GM21723 (cell line): ENCODE results near the gene TRPM3.

Source experiments
- ATAC-seq: cut with Tn5 transposase; IDR thresholded peaks from one replicate; pipeline ENCODE4 v1.9.1; 2021; ENCODE audit warnings: mild to moderate bottlenecking, moderate library complexity; ENCODE audit not compliant: unreplicated experiment

Gene TRPM3

DNA sequence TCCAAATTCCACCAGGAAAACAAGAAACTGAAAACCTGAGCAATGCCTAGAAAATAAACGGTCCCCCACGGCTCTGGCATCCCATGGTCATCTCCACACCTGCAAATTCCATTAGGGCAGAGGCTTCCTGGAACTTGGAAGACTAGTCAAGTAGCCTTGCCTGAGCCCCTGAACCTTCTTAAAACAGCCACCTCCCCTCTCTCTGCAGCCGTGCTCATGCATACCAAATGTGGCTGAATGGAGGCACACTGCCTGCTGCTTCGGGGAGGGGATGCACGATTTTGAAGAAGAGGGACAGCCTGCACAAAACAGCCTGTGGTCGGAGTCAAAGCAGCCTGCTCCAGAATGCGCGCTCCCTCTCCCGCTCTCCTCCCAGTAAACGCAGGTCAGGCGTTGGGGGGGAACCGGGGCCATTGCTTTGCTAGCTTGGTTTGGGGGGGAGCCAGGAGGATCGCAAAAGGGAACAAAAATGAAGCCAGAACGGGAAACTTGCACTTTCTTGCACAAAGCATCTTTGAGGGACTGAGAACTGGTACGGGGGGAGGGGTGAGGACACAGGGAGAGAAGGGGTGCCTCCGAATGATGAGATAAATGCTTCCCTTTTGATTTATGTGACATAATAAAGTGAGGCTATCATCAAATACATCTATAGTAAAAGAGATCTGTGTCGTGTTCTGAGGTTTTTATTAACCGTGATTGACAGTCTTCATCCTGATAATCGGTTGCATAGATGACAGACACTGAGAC, at the start of gene TRPM3:
TSS of gene TRPM3 (minus strand) at position 347 of the 747 bp plus-strand sequence. CDS start at position 80, 267 bp downstream.
- no peak for ATAC-seq

DNA sequence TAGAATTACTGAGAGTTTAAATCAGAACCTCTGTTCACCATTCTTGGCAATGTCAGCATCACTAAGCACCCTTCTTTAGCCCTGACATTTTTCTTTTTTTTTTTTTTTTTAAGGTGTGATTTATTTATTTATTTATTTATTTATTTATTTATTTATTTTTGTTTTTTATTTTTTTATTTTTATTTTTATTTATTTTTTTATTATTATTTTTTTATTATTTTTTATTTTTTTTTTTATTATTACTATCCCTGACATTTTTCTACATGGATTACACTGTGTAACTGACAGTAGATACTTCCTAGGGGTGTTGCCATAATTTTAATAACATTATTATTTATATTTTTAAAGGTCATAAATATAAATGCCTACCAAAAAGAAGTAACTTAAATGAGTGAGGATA, 47.0 kb upstream of the TRPM3 start:
- ATAC-seq: no peak

DNA sequence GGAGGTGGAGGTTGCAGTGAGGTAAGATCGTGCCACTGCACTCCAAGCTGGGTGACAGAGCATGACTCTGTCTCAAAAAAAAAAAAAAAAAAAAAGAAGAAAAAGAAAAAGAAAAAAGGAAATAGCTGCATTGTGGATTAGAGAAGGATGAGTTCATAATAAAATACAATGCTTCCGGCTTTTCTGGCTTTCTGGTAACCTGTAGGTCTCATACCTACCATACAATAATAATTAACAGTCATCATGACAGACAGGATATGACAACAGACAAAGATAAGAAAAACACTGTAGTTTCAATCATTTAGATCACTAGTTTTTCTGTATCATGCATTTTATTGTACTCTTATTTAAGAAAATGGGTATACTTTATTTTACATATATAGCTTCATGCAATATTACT, 40.7 kb upstream of the TRPM3 start:
- no peak for ATAC-seq

DNA sequence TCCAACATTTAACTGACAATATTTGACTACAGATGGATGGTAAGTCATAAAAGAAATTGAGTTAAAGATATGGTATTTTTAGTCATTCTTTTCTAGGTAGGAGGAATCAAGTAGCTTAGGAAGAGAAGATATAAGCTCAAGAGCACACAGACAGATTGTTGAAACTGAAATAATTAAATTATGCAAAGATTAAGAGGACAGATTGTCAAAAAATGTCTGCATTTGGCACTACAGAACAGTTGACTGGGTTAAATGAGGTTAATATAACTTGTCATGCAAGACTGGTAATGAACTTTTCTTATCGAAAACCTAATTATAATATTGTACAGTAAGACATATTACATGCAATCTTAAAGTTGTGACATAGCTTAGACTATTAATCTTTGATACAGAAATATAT, 36.3 kb upstream of the TRPM3 start:
- ATAC-seq: no peak

DNA sequence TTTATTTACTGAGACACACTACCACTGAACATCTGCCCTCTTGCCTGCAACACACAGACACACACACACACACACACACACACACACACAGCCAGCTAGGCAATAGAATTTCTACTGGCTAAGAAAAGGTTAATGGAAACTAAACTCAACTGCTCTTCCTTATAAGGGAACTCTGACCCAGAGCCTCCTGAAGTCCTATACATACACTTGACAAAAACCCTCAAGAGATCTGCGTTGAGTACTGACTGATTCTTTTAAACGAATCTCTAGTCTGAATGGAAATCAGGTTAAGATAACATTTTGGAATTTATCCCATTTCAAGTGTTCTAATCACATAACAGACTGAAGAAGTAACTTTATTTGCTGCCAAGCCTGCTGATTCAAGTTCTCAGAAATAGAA, 25.9 kb upstream of the TRPM3 start:
- no peak for ATAC-seq

DNA sequence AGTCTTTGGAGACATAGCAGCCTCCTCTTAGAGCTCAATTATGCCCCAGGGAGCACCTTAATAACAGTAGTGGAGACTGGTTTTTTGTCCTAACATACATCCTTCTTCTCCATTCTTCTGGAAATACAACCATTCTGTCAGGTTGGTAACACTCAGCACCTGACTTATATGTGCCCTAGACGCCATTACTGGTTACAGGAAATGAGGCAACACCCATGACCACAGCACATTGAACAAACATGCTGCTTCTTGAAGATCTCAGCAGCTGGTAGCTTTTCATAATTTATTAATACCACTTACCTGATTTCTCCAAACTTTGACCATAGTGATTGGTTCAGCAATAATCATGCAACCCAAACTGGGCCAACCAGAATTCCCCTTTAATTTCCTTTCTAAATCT, 25.1 kb upstream of the TRPM3 start:
- no peak for ATAC-seq

DNA sequence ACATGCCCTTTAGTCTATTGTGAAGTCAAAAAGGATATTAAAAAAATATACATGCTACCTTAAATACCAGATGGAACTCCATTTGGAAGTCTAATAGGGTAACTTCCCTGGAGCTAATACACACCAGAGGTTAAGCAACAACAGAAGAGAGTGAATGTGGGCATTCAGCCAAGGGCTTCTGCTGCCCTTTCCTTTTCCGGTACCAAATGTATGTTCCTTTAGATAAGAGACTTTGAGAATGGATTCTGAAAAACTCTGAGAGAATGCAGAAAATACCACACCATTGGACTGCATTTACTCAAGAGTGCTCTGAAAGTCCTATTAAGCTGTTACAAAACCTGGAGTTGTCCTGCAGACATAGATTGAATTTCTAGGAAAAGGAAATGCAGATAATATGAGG, 23.8 kb upstream of the TRPM3 start:
- no peak for ATAC-seq

DNA sequence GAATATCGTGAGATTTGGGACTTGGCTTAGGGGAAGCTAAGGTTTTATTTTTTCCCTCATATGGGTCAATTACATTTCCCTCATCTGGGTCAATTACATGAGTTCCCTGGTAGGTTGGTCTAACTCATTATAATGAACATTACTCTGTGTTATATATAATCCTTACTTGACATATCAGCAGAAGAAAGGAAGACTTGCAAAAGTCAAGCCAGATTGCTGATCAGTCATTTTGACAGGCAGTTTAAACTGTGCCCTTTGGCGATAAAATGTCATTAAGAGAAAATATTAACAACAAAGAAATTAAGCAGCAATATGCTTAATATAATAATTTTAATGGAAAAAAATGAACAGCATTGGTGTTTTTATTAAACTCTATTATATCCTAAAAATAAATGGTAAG, 23.1 kb upstream of the TRPM3 start:
- ATAC-seq: no peak

DNA sequence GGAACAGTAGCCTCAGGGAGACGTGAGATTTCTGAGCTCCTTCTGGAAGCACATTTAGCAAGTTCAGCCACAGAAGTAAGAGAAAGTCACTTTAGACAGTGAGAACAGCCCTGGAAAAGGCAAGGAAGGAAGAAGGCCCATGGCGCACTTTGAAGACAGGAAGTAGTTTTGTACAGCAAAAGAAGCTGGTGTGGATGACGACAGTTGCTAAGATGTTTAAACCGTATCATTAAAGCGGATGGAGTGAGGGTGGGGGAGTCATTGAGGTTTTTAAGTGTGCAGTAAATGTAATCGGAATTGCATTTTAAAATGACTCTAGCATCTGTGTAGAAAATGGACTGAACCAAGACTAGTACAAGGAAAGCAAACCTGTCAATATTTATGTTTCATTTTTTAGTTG, 15.3 kb upstream of the TRPM3 start:
- no peak for ATAC-seq

DNA sequence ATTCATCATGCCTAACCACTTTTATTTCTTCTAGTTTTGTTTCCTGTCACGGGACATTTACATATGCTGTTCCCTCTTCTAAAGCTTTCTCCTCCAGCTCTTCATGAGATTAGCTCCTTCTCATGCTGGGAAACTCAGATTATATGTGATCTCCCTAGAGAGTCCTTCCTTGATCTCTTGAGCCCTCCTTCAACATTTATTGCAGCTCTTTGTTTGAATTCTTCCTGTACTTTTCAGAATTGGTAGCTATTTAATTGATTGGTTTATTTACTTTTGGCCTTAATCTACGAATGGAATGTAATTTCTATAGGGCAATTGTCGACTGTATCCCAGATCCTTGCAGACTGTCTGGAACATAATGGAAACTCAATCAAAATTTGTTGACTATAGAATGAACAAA, 9.7 kb upstream of the TRPM3 start:
- no peak for ATAC-seq

DNA sequence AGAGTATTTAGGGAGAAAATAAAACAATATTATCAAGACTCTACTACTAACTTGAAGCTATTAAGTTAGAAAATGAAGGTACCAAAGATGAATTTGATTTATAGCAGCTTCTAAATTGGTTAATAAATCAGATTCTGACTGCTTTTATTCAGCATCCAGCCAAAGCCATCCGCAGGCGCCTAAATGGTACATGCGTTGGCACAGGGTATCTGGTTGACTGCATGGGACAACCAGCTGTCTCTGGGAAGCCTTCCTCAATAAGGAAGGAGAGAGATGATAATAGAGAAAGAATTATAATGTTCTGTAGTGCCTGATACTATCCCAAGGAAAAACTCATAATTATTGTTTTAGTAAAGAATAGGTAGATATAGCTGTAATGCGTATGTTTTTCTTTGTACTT, 9.1 kb upstream of the TRPM3 start:
- ATAC-seq: no peak

DNA sequence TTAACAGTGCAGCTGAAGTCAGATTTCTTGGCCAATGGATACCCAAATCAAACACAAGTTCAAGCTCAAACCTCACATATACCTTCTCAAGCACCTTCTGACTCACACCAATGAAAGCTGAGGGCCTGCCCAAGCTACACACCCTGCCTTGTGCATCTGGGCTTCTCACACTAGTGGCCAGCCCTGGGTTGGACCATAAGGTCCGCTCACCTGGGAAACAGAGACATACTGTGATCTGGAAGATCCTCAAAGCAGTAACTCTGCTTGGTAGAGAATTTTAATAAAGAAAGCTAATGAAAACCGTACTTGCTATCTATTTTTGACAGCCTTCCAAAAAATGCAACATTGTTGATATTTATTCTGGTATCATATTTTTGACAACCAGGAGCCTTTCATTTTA, 7.4 kb upstream of the TRPM3 start:
- no peak for ATAC-seq

DNA sequence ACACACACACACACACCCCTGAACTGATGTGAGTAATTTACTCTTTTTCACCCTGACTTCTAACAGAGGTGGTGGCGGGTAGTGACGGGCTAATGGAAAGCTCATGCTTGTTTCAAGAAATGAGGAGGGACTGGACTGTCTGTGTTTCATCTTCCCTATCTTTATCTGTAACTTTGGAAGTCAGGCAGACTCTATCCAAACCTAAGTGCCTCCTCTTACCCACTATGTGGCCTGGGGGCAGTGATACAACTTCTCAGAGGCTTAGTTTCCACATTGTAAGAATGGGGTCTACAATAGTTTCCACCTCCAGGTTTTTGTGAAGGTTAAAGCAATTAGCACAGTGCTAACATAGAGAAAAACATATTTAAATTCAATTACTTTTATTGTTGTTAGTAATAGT, 5.9 kb upstream of the TRPM3 start:
- no peak for ATAC-seq

DNA sequence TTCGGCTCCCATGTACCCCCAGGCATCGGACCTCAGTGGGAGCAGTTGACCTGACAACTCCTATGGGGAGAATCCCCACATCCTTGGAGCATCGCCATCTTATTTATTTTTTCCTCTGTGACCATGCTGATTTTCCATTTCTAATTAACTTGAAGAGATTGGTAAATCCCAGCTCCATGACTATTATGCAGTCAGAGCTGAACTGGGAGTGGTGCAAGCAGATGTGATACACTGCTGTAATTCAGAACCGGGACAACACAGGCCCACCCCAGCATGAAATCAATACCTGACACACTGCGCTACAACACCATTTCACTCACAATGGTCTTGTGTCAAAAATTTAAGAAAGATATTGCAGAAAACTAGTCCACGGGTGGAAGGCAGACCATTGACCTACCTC, 1.0 kb upstream of the TRPM3 start:
- ATAC-seq: no peak

DNA sequence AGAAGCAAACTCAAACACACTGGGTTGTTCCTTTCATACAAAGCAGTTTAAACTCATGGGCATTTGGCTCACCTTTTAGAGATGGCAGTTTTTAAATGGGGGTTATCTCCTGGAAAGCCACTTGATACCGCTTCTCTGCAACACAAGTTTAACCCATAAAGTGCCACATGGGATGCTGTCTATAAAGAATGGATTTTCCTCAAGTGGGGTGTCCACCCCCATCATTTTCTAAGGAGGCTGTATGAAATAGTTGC, 528 bp upstream of the TRPM3 start:
- ATAC-seq: no peak

DNA sequence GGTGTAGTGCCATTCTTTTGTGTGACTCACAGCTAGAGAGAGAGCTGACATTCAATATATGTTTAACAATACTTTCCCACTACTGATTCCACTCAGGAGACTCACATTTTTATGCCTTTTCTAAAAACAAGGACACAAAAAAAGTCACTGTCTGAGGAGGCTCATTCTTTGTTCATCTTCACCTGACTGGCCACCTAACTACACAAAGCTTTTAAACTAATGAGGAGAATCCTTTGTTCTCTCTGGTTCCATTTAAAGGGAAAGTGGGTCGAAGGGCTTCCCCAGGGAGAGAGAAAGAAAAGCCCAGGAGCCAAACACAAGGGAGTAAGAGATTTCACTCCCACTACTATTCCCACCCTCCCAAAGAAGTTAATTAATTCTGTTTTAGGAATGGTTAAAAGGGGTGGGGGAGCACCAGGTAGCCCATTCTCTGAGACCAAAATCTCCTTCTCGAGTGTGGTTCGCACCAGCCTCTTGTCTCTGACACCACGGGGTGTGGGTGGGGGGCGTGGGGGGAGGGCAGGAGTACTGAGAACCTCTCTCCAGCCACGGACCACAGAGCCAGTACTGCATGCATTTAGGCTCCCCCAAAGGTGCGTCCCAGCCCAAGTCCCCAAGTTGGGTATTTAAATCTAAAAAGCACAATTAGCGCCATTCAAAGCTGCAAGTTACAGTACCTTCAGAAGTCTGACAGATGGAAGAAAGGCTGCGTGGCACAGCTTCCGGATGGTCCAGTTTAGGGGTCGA, 747 bp downstream of the TRPM3 start:
- no peak for ATAC-seq

DNA sequence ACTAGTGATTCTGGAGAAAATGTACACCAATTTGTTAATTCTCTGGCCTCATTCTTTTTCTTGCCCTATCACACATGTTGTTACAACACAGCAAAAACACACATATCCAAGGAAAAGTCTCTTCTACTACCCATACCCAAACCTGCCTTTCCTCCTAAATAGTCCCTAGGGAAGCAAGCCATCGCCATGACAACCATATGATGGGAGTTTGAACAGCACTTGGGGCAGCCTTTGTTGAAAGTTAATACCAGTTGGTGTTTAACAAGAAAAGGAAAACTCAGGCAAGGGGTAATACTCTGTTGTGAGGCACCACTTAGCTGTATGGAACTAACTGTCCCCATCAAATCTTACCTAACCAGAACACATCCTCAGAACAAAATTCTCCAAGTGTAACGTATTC, 1.7 kb downstream of the TRPM3 start:
- no peak for ATAC-seq

DNA sequence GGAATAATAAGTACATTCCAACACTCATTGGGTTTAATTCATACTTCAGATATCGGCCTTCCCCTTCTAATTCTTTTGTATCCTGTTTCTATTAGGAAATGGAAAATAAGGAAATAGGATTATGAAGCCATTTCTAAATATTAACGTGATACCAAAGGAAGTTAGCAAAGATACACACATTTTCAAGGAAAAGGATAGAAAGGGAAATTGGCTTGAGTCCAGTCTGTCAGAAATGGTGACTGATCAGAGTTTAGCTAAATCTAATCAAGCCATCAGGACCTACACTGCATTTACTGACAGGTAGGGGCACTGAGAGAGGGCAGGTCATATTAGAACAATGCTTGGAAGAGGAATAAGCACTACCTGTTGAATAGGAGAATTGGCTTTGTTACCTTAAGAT, 3.1 kb downstream of the TRPM3 start:
- ATAC-seq: no peak

DNA sequence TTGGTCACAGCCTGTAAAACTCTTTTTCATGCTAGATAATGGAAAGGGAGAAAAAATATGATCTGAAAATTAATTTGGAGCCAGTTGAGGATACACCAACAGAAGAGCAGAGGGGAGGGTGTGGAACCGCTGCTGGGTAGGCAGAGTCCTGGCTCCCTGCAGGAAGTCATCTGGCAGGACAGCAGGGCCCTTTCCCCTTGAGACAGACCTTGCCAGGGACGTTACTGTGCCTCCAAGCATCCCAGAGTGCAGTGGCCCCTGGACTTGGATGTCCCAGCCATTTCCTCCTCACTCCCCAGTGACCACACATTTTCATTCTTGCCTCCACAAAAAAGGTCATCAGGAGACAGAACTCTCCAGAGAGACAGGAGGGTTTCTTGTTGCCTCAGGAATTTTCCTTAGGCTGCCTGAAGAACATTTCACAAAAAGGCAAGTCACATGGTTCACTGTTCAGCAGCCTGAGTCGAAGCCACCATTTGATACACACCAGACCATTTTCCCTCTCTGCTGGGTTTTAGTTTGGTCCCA, 5.9 kb downstream of the TRPM3 start:
- no peak for ATAC-seq

DNA sequence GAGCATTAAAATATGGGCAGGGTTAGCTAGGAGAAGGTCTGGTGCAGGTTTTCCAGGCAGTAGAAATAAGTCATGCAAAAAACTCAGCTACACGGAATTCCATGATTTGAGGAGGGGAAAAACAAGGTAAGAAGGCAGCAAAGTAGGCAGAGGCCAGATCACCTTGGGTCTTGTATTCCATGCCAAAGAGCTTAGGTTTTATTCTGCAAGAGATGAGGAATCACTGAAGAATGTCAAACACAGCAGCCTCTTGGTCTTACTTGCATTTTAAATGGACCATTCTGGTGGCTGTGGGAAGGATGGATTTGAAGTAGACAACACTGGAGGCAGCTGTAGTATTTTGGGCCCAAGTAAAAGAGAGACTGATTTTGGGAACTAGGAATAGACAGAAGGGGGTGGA, 8.6 kb downstream of the TRPM3 start:
- no peak for ATAC-seq

DNA sequence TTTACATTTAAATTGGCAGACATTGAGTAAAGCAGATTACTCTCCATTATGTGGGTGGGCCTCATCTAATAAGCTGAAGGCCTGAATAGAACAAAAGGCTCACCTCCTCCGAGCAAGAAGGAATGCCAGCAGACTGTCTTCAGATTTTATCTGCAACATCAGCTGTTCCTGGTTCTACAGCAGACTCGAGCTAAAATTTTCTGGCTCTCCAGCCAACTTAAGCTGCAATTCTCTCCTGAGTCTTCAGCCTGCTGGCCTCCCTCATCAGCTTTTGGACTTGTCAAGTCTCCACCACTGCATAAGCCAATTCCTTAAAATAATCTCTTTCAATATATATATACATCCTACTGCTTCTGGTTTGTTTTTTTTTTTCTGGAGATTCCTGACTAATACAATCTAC, 12.5 kb downstream of the TRPM3 start:
- no peak for ATAC-seq

DNA sequence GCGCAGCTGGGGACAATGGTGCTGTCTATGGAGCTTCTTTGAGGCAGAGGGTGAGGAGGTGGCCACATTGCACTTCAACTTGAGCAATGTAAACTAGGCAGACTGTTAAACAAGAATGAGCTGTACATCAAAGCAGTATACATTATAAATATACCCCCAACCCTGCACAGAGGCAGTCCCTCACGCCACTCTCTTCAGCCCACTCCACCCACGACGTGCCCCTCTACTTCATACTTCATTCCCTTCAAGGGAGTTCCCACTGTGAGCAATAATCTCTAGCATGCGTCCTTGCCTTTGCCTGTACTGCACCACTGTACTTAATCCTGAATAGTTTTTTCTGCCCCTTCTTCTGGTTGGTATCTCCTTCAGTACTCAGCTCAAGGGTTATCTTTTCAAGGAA, 14.4 kb downstream of the TRPM3 start:
- no peak for ATAC-seq

DNA sequence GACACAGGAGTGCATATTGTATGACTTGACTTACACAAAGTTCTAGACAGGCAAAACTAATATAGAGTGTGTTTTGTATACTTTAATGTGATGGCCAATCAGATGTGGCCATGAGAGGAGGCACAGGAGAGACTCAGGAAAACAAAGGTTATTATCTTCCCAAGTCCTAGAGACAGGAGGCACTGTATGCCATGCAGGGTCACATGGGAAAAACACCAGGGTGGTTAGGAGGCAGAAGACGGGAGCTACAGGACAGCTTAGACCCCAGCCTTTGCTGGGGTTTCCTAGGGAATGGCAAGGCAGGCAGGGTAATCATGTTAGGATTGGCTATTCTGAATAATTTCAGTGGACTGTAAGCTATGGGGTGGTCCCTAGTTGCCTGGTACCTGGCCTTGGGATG, 16.2 kb downstream of the TRPM3 start:
- ATAC-seq: no peak
